ENCODE results near the gene WDFY2. TPM values are rescaled to one million over a fixed set of nuclear protein-coding genes. Genes with fewer than 3 reads are reported as not detected.

WDFY2 gene
- total RNA-seq, 1 experiment from 2014 or later: 25.7 TPM

DNA sequence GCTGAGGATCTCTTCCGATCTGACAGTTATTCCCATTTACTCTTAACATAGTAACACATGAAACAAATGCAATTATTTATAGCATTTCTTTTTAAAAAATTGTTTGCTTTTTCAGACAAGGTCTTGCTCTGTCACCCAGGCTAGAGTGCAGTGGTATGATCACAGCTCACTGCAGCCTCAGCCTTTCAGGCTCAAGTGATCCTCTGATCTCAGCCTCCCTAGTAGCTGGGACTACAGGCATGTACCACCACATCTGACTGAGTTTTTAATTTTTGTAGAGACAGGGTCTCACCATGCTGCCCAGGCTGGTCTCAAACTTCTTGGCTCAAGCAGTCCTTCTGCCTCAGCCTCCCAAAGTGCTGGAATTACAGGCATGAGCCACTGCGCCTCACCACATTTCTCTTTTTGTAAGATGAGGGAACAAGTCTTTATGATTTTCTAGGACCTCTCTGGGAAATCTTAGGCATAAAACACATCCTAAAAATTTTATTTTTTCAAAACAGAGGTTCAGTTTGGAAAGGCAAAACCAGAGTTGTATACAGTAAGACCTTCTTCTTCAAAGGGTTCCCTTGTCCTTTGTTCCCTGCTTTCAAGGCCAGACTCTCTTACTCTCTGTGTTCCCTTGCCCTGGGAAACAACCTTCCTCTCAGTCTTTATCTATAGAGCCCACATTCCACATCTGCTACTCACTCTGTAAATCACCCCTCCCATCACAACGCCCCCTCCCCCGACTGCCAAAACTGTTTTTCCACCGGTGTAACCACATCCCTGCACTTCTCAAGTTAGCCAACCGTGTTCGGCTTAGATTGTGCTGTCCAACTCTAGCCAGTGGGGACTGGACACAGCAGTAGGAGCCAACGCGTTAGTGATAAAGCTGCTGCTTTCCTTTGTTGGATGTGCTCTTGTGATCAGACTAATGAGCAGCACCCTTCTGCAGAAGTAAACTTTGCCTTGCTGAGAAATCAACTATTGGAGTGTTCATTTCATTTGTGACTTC lies 163.5 kb downstream of the WDFY2 start:
- no peak for DNase-seq (ENCODE audit: low spot score)
- H3K4me3 Mint-ChIP-seq: no peak overlapping the region
- no peaks in the 10 kb centered on the region for H3K27me3 Mint-ChIP-seq (ENCODE audit: low read depth)
- ATAC-seq: peak; percentile 32; the same call in 1 of the 2 replicates
- ChIA-PET CTCF (no interaction called here), POLR2A (no interaction called here)
- TF ChIP-seq ZNF219 (CRISPR knock-in tag; IDR thresholded peaks at IDR 0.05; ENCODE audit: borderline replicate concordance) (no peak), GABPB1 (CRISPR knock-in tag; IDR thresholded peaks at IDR 0.05) (0 out of 2 replicates have a peak, but pooled peaks have one; percentile 32), FOXP1 (CRISPR knock-in tag; IDR thresholded peaks at IDR 0.05; ENCODE audit: borderline replicate concordance) (no peak), MXD4 (CRISPR knock-in tag; IDR thresholded peaks at IDR 0.05; ENCODE audit: borderline replicate concordance) (no peak)
- H3K36me3 Mint-ChIP-seq: peaks cover 47% of the 10 kb centered on the region
- no peak overlapping the region for H3K27ac Mint-ChIP-seq
- H3K4me1 Mint-ChIP-seq: no peaks in the 10 kb centered on the region
- H3K9me3 Mint-ChIP-seq: peaks cover 24% of the 10 kb centered on the region

DNA sequence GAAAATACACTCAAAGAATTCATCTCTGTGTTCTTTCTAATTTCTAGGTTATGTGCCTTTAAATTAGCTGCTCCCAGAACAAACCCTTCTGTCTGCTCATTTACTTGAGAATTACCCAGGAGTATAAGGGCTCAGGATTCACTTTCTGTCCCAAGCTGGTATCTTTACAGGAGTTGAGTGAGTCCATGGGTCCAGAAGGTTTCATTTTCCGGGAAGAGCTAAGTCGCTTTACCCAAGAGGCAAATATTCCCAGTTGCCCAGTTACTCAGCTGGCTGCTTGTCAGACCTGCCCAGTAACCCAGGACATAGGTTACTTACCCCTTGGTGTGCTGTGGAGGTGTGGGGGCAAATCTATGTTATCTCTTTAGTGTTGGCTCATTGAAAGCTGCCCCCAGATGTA lies 172.4 kb downstream of the WDFY2 start:
- ATAC-seq: no peak
- CTCF ChIA-PET: interaction anchor here (3.0 kb wide), 1 partner anchor 11 kb away, joined by 19 read pairs; no protein-coding TSS in a partner anchor
- peaks cover 45% of the 10 kb centered on the region for H3K36me3 Mint-ChIP-seq
- TF ChIP-seq, protein P1, sequence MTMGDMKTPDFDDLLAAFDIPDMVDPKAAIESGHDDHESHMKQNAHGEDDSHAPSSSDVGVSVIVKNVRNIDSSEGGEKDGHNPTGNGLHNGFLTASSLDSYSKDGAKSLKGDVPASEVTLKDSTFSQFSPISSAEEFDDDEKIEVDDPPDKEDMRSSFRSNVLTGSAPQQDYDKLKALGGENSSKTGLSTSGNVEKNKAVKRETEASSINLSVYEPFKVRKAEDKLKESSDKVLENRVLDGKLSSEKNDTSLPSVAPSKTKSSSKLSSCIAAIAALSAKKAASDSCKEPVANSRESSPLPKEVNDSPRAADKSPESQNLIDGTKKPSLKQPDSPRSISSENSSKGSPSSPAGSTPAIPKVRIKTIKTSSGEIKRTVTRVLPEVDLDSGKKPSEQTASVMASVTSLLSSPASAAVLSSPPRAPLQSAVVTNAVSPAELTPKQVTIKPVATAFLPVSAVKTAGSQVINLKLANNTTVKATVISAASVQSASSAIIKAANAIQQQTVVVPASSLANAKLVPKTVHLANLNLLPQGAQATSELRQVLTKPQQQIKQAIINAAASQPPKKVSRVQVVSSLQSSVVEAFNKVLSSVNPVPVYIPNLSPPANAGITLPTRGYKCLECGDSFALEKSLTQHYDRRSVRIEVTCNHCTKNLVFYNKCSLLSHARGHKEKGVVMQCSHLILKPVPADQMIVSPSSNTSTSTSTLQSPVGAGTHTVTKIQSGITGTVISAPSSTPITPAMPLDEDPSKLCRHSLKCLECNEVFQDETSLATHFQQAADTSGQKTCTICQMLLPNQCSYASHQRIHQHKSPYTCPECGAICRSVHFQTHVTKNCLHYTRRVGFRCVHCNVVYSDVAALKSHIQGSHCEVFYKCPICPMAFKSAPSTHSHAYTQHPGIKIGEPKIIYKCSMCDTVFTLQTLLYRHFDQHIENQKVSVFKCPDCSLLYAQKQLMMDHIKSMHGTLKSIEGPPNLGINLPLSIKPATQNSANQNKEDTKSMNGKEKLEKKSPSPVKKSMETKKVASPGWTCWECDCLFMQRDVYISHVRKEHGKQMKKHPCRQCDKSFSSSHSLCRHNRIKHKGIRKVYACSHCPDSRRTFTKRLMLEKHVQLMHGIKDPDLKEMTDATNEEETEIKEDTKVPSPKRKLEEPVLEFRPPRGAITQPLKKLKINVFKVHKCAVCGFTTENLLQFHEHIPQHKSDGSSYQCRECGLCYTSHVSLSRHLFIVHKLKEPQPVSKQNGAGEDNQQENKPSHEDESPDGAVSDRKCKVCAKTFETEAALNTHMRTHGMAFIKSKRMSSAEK (CRISPR knock-in tag; IDR thresholded peaks at IDR 0.05; ENCODE audit: borderline replicate concordance): no peak
- TF ChIP-seq, protein P2, sequence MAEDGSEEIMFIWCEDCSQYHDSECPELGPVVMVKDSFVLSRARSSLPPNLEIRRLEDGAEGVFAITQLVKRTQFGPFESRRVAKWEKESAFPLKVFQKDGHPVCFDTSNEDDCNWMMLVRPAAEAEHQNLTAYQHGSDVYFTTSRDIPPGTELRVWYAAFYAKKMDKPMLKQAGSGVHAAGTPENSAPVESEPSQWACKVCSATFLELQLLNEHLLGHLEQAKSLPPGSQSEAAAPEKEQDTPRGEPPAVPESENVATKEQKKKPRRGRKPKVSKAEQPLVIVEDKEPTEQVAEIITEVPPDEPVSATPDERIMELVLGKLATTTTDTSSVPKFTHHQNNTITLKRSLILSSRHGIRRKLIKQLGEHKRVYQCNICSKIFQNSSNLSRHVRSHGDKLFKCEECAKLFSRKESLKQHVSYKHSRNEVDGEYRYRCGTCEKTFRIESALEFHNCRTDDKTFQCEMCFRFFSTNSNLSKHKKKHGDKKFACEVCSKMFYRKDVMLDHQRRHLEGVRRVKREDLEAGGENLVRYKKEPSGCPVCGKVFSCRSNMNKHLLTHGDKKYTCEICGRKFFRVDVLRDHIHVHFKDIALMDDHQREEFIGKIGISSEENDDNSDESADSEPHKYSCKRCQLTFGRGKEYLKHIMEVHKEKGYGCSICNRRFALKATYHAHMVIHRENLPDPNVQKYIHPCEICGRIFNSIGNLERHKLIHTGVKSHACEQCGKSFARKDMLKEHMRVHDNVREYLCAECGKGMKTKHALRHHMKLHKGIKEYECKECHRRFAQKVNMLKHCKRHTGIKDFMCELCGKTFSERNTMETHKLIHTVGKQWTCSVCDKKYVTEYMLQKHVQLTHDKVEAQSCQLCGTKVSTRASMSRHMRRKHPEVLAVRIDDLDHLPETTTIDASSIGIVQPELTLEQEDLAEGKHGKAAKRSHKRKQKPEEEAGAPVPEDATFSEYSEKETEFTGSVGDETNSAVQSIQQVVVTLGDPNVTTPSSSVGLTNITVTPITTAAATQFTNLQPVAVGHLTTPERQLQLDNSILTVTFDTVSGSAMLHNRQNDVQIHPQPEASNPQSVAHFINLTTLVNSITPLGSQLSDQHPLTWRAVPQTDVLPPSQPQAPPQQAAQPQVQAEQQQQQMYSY (CRISPR knock-in tag; IDR thresholded peaks at IDR 0.05): no peak
- TF ChIP-seq ZNF671 (CRISPR knock-in tag; IDR thresholded peaks at IDR 0.05): no peak
- TF ChIP-seq ZNF317 (CRISPR knock-in tag; IDR thresholded peaks at IDR 0.05; ENCODE audit: borderline replicate concordance, low read depth): no peak
- TF ChIP-seq ETV6 (CRISPR knock-in tag; IDR thresholded peaks at IDR 0.05): no peak
- no peak for TF ChIP-seq ERG (CRISPR knock-in tag; IDR thresholded peaks at IDR 0.05)
- TF ChIP-seq, protein P3, sequence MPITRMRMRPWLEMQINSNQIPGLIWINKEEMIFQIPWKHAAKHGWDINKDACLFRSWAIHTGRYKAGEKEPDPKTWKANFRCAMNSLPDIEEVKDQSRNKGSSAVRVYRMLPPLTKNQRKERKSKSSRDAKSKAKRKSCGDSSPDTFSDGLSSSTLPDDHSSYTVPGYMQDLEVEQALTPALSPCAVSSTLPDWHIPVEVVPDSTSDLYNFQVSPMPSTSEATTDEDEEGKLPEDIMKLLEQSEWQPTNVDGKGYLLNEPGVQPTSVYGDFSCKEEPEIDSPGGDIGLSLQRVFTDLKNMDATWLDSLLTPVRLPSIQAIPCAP (CRISPR knock-in tag; IDR thresholded peaks at IDR 0.05): no peak
- no peak for TF ChIP-seq NR3C1 (CRISPR knock-in tag; conservative IDR thresholded peaks at IDR 0.05; ENCODE audit: low read depth)
- no peak for TF ChIP-seq ATF3 (CRISPR knock-in tag; conservative IDR thresholded peaks at IDR 0.05)
- TF ChIP-seq, protein P4, sequence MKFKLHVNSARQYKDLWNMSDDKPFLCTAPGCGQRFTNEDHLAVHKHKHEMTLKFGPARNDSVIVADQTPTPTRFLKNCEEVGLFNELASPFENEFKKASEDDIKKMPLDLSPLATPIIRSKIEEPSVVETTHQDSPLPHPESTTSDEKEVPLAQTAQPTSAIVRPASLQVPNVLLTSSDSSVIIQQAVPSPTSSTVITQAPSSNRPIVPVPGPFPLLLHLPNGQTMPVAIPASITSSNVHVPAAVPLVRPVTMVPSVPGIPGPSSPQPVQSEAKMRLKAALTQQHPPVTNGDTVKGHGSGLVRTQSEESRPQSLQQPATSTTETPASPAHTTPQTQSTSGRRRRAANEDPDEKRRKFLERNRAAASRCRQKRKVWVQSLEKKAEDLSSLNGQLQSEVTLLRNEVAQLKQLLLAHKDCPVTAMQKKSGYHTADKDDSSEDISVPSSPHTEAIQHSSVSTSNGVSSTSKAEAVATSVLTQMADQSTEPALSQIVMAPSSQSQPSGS (CRISPR knock-in tag; IDR thresholded peaks at IDR 0.05; ENCODE audit: borderline replicate concordance, low read depth): no peak
- no peak for TF ChIP-seq AR (CRISPR knock-in tag; IDR thresholded peaks at IDR 0.05)
- TF ChIP-seq, protein P5, sequence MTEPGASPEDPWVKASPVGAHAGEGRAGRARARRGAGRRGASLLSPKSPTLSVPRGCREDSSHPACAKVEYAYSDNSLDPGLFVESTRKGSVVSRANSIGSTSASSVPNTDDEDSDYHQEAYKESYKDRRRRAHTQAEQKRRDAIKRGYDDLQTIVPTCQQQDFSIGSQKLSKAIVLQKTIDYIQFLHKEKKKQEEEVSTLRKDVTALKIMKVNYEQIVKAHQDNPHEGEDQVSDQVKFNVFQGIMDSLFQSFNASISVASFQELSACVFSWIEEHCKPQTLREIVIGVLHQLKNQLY (CRISPR knock-in tag; IDR thresholded peaks at IDR 0.05): no peak
- no peak for TF ChIP-seq TEAD4 (CRISPR knock-in tag; IDR thresholded peaks at IDR 0.05)

More for the DNA sequence above, 172.4 kb downstream of the WDFY2 start:
- H3K4me3 Mint-ChIP-seq: no peak overlapping the region
- H3K27me3 Mint-ChIP-seq (ENCODE audit: low read depth): no peaks in the 10 kb centered on the region
- H3K27ac Mint-ChIP-seq: no peak overlapping the region
- POLR2A ChIA-PET: no interaction called here
- H3K4me1 Mint-ChIP-seq: no peaks in the 10 kb centered on the region
- DNase-seq (ENCODE audit: low spot score): no peak
- no peaks in the 10 kb centered on the region for H3K9me3 Mint-ChIP-seq

All from WTC11 (cell line).